Embryonic facial prominence (tissue), 1 donor: ENCODE results near the gene CERKL.
"Not testable (repeated sequence)": the region's sequence is repeated elsewhere in the genome, so short reads cannot be mapped to it uniquely, and the experiment has no call there.

ENCODE experiments used
- DNase-seq: peaks from one replicate; pipeline ENCODE4 v3.0.0-alpha.2; 2016; ENCODE audit errors: extremely low spot score

Gene CERKL

DNA sequence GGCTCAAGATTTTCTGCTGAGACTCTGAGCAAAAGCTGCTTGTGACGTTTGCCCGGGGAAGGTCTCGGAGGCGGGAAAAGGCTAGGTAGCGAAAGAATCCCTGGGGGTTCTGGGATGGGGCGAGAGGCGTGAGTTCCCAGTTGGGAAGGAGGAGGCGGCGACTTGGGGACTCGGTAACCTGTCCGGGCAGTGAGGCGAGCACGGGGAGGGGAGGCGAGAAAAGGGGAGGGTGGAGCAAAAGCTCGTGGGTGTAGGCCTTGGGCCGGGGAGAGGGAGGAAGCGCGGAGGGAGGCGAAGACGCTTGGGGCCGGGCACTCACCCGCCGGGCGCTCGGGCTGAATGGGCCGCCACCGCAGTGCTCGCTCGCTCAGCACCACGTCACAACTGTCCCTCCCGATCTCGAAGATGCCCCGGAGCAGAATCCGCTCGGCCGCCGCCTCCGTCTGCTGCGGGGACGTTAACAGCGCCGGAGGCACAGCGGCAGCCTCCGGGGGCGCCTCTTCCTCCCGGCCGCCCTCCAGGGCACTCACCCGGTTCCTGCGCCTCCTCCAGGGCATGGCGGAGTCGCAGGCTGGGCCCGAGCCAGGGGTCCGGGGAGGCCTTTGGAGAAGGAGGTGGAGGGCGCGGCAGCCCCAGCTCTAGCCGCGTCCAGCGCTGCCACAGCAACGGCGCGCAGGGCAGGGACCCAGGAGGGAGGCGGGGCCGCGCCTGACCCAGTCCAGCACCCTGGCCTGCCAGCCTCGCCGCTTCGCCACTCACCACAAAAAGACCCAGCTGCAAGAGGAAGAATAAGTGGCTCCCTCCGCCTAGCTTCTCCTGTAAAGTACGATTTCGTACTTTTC, at the start of gene CERKL:
Gene CERKL, minus strand, starts transcription at position 656 of the 842 bp plus-strand sequence. Its CDS starts 99 bp downstream, at position 557.
- no peak for DNase-seq

GRCh38 chr2:181702519-181702918, 45.6 kb upstream of the CERKL start:
- not testable (repeated sequence) for DNase-seq

DNA sequence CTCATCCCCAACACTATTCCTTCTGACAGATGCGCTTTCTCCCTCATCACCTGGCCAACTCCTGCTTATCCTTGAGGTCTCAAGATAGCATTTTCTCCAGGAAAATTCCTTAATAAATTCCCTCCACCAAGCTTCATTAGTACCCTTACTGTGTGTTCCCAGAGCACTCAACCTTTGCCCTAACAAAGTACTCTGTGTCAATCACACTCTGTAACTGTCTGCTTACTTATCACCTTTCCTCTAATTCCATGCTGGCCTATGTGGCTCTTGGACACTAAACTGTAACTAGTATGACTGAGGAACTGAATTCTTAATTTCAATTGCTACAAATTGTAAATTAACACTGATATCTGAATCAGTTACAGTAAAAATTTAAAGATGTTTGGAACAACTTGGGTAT, 41.3 kb upstream of the CERKL start:
- no peak for DNase-seq

DNA sequence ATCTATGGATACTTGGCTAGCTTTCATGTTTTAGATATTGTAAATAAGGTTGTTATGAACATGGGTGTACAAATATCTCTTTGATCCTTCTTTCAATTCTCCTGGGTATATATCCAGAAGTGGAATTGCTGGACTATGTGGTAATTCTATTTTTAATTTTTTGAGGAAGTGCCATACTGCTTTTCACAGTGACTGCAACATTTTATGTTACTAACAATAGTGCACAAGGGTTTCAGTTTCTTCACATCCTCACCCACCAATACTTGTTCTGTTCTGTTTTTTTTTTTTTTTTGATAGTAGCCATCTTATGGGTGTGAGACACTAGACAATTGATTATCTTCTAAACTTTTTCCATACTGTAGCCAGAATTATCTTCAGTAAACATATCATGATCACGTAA, 40.7 kb upstream of the CERKL start:
- DNase-seq, result no peak

GRCh38 chr2:181697126-181697525, 40.2 kb upstream of the CERKL start:
- no peak for DNase-seq

- DNase-seq, result no peak
These were observed 37.4 kb upstream of the CERKL start for GRCh38 chr2:181694271-181694670.

GRCh38 chr2:181690860-181691259, 34.0 kb upstream of the CERKL start:
- DNase-seq, result no peak

- DNase-seq, result no peak
These were observed 29.8 kb upstream of the CERKL start for GRCh38 chr2:181686576-181687185.

DNA sequence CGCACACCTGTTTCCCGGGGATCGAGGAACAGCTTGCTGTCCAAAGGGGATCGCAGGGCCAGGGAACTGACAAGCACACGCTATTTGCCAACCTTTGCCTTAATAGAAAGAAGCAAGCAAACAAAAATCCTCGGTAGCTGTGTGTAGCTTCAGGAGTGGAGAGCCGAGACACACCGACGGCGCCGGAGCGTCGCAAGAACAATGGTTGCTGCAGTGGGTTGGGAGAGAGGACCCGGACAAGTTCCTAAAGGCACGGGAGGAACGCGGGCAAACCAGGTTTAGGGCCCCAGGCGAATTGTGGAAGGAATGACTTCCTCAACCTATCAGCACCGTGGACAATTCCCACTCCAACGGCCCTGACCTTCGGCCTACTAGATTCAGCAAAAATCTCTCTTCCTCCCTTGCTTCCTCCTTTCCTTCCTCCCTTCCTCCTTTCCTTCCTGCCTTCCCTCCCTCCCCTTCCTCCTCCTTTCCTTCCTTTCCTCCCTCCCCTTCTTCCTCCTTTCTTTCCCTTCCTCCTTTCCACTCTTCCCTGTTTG, 28.3 kb upstream of the CERKL start:
- no peak for DNase-seq

DNA sequence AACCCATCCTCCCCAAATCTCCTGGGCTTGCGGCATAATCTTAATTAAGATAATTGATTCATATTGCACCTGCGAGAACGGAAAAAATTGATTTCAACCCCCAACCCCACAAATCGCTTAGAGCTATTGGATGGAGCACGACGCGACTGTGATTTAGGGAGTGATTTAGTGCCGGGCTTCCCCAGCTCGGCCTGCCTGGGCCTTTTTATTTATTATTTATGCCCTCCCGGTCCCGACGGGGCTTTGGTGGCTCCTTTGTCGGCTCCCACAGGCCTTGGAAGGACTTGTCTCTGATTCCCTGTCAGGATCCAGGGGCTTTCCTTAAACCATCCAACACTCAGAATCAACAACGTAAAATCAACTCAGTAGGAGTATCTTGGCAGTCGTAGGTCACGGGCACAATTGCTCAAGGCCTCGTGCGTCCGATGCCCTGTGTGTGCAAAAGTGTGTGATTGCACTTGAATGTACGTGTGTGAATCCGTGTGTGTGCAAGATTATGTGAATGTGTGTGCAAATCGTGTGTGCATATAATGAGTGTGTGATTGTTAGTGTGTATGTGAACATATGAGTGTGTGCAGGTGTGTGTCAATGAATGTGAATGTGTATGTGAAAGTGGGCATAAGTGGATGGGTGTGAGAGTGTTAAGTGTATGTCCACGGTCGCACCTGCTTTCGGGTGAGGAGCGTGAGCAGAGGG, 27.7 kb upstream of the CERKL start:
- DNase-seq, result no peak

- no peak for DNase-seq
These were observed 26.9 kb upstream of the CERKL start for GRCh38 chr2:181683518-181684453.

DNA sequence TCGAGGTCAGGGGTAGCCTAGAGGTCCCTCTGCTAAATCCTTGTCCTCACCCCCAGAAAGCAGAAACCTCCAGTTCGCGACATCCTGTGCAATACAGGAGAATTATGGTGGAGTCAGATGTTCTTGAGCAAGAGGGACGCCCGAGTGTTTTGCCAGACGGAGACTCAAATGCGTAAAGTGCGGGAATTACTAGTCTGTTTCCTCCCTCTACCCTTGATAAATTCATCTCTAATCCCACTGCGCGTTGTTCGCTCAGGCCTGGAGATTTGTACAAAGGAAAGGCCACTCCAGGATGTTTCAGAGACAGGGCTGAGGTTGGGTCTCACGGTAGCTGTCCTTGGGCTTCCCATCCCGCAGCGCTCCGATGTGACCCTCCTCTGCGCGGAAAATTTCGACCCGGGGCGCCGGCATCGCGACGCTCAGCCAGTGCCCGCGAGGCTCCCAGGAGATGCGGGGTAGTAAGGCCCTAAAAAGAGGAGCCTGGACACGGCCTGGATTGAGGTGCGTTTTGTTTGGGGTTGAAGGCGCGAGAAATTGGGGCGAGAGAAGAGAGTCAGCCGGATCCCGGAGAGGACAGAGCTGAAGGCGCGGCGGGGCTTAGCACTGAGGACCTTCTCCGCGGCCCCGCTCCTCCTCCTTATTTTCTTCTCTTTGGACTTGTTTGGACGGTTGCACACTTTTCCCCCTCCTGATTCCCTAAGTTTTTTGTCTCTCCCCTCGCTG, 26.1 kb upstream of the CERKL start:
- no peak for DNase-seq

DNA sequence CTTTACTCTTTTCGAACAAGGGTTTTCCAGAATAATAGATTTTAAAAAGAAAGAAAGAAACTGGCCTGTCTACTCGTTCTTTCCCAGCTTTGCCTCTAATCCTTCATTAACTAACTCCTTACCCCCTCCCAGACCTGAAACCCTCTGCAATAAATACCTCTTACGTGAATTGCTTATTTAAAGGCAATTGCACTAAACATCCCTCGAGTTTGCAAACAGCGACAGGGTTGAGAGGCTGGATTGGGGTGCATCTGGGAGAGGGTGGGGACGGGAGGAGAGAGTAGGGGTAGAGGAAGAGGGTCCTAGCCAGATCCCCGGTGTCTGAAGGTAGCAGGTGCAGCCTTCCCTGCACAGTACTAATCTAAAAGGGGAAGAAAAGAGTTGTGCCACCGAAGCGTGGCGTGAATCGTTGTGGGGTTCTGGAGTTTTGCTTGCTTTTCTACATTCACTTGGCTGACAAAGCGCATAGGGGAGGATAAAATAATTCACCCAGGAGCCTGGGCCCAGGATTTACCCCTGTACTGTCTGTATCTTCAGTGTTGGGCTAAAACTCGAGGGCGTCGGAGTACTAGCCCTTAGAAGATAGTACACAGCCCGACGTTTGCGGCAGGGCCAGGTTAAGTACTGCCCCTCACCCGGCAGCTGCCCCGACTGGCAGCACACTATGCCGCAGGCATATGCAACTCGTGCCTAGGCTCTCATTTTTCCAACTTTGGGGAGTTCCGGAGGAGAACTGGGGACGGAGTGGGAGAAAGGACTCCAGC, 25.3 kb upstream of the CERKL start:
- no peak for DNase-seq

DNA sequence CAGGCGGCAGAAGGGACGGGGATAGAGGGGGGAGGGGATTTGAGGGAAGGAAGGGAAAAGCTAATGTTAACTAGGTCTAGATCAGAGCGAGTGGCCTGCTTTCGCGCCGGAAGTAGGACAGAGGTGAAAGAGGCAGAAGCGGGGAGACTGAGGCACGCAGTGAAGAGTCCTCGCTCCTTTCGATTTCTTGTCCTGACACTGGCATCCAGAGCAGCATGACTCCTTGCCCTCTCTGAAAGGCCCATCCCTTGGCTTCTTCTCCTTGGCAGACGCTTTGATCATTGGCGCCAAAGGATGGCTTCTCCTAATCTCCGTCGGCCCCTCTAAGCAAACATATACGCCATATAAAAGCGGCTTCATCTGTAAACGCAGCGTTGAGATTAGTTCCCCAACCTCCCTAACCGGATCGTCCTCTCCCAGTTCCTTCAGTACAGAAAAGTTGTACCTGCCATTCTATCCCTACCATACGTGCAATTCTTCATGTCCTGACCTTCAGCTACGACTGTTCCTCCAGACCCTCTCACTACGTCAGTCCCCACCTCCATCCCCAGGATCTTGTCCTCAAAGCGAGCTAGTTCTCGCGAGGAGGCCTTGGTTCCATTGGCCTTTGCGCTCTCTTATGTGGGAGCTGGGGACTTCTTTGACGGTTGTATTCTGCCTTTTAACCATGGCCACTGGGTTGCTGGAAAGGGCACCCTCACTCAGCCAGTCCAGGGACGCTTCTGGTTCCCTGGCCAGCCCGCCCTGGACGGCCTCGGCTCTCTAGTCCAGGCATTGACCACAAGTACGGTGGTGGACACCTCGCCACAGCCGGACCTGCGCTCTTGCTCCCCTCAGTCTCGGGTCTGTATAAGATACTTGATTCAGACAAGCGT, 24.3 kb upstream of the CERKL start:
- no peak for DNase-seq

DNA sequence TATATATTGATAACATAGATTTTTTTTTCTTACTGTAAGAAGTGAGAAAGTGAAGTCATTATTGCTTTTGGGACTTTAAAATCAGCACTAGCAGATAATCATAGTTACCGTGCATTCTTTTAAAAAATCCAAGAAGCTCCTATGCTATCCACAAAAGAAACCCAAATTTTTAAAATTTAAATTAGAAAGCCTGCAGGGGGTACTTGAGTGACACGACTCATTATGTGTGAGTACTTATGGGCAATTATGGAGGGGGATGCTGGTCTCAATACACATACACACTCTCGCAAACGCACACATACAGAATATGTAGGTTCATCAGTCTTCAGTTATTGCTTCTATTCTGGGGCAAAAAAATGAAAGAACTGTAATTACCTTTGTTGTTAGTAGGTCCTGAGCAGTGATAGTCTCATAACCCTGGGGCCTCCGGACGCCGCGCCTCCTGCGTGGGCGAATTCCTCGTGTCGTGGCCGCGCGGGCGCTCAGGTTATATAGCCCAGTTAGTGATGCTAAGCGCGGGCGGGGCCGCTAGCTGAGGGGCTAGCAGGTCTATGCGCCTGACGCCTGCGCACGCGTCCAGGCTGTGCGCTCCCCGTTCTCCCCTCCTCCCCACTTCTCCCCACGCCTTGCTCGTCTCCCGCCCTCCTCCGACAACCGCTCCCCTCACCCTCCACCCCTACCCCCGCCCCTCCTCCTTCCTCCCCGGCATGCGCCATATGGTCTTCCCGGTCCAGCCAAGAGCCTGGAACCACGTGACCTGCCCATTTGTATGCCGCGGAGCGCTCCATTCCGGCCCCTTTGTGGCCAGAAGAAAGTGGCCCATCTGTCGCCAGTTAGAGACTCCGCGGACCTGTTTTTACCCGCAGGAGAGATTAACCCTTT, 23.4 kb upstream of the CERKL start, which contains the start of gene NEUROD1:
Gene NEUROD1, minus strand, starts transcription at position 463 of the 882 bp plus-strand sequence. CDS start 1,657 bp downstream, outside the sequence.
- DNase-seq, result no peak

DNA sequence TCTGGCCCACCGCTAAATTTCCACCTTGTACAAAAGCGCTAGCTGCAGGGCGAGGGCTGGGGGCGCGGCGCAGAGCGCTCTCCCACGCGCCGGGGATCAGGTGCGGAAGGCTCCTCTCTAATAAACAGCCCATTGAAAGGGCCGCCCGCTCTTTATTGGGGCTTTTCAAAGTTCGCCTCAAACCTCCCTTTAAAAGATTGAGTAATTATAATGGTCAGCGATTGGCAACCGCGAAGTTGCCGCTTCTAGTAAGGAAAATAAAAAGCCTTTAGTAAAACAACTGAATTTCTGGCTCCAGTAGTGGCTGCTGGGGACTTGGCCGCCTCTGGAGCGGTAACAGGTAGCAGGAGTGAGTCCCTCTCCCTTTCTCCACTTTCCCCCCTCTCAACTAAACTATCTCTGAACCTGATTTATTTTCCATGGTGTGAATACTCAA, 22.7 kb upstream of the CERKL start:
- DNase-seq, result no peak

- DNase-seq, result no peak
These were observed 22.1 kb upstream of the CERKL start for GRCh38 chr2:181678861-181679543.
